Right forelimb (tissue), 1 donor: ENCODE measurements around the gene SPRED3.
A peak's percentile ranks its signal among the peaks of the same experiment; 100 is the strongest.
"Not testable (repeated sequence)": the region's sequence is repeated elsewhere in the genome, so short reads cannot be mapped to it uniquely, and the experiment has no call there.

Experiments used
- DNase-seq: peaks from one replicate; pipeline ENCODE4 v3.0.0-alpha.2; 2018

The SPRED3 gene

DNA sequence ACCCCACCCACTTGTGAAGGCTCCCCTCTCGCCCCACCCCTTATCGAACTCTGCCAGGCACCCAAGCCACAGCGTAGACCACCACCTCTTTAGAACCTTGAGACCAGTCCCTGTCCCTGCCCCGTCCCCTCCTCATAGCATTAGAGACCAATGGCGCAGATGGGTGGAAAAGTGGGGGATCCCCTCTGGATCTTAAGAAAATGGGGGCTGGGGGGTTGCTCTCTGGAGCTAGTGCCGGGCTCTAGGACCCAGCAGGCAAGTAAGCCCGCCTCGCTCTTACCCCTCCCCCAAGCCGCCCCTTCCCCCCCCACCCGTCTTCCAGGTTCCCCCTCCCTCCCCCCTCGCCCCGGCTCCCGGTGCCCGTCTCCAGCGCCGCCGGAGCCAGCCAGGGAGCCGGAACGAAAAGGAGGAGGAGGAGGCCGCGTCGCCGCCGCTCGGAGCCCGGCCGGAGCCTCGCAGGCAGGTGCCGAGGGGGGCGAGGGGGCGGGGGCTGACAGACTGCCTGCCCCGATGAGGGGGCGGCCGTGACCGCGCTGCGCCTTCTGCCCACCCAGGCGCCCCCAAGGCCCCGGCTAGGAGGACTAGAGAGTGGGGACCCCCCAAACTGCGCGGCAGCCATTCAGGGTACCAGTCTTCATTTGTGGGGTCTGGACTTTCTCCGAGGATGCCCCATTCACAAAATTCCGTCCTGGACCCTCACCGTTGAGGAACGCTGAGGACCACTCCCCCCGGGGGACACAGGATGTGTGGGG, at the start of gene SPRED3:
TSS of gene SPRED3 (plus strand) at position 349 of the 752 bp plus-strand sequence. CDS start 1,606 bp downstream, outside the sequence.
- DNase-seq = no peak

DNA sequence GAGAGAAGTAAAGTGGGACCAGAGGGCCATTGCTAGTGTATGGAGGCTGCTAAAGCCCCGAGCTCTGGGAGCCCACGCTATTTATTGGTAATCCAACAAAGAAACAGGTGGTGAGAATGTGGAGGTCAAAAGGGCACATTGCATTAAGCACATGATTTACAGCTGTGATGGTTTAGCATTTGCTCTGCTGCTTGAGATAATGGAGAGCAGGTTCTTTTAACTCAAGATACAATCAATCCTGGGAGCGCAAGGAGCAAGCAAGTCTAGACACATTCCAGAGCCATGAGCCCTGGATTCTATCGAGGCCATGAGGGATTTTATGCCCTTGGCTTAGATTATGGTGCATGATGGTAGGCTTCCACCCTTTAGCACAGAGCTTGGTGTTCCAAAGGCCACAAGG, 49.5 kb upstream of the SPRED3 start:
- not testable (repeated sequence) for DNase-seq

GRCh38 chr19:38340927-38341326, 47.6 kb upstream of the SPRED3 start:
- DNase-seq = no peak

DNA sequence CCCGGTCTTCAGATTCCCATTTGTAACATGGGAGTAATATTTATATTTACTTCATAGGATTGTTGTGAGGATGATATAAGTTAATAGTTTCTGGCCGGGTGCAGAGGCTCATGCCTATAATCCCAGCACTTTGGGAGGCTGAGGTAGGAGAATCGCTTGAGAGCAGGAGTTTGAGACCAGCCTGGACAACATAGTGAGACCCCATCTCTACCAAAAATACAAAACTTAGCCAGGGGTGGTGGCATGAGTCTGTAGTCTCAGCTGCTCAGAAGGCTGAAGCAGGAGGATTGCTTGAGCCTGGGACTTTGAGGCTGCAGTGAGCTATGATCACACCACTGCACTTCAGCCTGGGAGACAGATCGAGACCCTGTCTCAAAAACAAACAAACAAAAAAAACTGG, 41.7 kb upstream of the SPRED3 start:
- DNase-seq = no peak

GRCh38 chr19:38350883-38351282, 37.6 kb upstream of the SPRED3 start:
- no peak for DNase-seq

GRCh38 chr19:38351865-38352395, 36.6 kb upstream of the SPRED3 start:
- DNase-seq = no peak

DNA sequence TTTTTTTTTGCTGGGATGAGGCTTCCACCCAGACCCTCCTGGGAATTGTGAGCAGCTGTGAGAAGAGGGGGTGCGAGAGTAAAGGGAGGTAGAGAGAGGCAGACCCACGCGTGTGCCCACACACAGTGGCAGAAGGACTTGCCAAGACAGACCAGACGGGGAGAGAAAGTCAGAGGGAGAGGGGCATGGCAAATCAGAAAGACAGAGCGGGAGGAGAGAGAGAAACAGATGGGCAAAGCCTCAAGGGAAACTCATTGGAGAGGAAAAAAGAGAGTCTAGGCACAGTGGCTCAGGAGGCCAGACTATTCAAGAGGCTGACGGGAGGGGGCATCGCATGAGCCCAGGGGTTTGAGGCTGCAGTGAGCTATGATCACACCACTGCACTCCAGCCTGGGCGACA, 35.9 kb upstream of the SPRED3 start:
- no peak for DNase-seq

GRCh38 chr19:38355728-38356725, 32.5 kb upstream of the SPRED3 start:
- no peak for DNase-seq

GRCh38 chr19:38358071-38358470, 30.4 kb upstream of the SPRED3 start:
- no peak for DNase-seq

- no peak for DNase-seq
These were observed 29.1 kb upstream of the SPRED3 start for GRCh38 chr19:38359242-38360021.

- no peak for DNase-seq
These were observed 28.1 kb upstream of the SPRED3 start for GRCh38 chr19:38360351-38360750.

- DNase-seq = no peak
These were observed 27.5 kb upstream of the SPRED3 start for GRCh38 chr19:38360839-38361631.

DNA sequence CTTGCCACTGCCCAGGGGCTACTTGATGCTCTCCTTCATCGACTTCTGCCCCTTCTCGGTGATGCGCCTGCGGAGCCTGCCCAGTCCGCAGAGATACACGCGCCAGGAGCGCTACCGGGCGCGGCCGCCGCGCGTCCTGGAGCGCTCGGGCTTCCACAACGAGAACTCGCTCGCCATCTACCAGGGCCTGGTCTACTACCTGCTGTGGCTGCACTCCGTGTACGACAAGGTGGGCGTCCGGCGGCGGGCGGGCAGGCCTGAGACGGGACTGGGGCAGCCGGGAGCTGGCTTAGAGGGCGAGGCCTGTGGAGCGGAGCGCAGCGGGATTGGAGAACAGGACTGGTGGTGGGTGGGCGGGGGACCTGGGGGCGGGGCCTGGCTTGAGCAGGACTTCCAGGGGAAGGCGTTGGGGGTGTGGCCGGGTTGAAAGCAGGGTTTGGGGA, 26.8 kb upstream of the SPRED3 start:
- peak; percentile 85 for DNase-seq

GRCh38 chr19:38362076-38362945, 26.2 kb upstream of the SPRED3 start:
- peak; percentile 75 for DNase-seq

DNA sequence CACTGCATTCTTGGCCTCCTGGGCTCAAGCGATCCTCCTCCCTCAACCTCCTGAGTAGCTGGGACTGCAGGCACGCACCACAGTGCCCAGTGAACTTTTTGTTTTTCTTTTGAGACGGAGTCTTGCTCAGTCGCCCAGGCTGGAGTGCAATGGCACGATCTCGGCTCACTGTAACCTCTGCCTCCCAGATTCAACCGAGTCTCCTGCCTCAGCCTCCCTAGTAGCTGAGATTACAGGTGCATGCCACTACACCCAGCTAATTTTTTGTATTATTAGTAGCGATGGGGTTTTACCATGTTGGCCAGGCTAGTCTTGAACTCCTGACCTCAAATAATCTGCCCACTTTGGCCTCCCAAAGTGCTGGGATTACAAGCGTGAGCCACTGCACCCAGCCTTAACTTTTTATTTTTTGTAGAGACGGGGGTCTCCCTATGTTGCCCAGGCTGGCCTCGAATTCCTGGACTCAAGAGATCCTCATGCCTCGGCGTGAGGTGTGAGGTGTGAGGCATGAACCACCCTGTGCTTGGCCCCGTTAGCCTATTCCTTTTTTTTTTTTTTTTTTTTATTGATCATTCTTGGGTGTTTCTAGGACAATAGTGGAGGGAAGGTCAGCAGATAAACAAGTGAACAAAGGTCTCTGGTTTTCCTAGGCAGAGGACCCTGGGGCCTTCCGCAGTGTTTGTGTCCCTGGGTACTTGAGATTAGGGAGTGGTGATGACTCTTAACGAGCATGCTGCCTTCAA, 25.4 kb upstream of the SPRED3 start:
- DNase-seq = not testable (repeated sequence)

DNA sequence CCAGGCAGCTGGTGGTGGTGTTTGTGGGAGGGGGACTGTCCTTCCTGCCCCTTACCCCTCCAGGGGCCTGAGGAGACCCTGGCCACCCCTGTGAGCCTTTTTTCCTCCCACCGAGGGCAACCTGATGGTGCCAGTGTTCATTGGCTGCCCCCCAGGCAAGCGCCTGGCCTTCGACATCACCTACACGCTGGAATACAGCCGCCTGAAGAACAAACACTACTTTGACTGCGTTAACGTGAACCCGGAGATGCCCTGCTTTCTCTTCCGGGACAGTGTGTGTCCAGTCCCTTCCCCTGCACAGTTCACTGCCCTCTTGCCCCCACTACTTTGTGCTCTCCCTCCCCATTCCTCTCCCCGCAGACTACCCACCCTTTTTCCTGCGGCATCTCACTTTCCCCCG, 21.5 kb upstream of the SPRED3 start:
- no peak for DNase-seq

- no peak for DNase-seq
These were observed 18.9 kb upstream of the SPRED3 start for GRCh38 chr19:38369584-38369983.

DNA sequence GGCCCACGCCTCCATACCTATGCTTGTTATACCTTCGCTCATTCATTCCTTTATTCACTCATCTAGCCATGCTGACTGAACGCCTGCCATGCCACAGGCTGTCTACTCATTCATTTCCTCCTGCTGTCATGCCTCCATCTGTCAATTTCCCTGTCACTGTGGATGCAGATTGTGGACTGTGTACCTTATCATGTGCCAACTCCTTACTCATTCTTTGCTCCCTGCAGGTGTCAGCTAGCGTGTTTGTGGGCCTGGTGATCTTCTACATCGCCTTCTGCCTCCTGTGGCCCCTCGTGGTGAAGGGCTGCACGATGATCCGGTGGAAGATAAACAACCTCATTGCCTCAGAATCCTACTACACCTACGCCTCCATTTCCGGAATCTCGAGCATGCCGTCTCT, 18.2 kb upstream of the SPRED3 start:
- DNase-seq = no peak

GRCh38 chr19:38371081-38371480, 17.4 kb upstream of the SPRED3 start:
- DNase-seq = no peak

GRCh38 chr19:38373907-38374331, 14.6 kb upstream of the SPRED3 start:
- DNase-seq = no peak
